T-helper 1 cell treated with Interleukin-12 subunit alpha and Interleukin-12 subunit beta and Interleukin-4 antibody, amounts not matched to agents 30 ng/mL and 1 ng/mL, for 36 hours (primary cell): ENCODE results near the gene CCNJ. TPM values are rescaled to one million over a fixed set of nuclear protein-coding genes. Genes with fewer than 3 reads are reported as not detected.

Experiments used
- total RNA-seq: library from RNA; stranded (reverse); gene quantifications from 2 replicates; pipeline ENCODE4 v1.2.3, GENCODE V29; 2022

The CCNJ gene
- total RNA-seq, 1 donor from 2014 or later, result 7.8 TPM

Other genes with a start within 250 kb of the CCNJ start
- gene CC2D2B, start 135.6 kb upstream of the CCNJ start, total RNA-seq, result 0.76 and 1.6 TPM in 2 replicates
- 22.2 and 26.6 TPM in 2 replicates for gene ZNF518A, start 86.7 kb downstream of the CCNJ start, total RNA-seq
- gene BLNK, start 228.0 kb downstream of the CCNJ start, total RNA-seq, result not detected in 2 replicates